ENCODE data around the gene KCTD19.

KCTD19 gene

DNA sequence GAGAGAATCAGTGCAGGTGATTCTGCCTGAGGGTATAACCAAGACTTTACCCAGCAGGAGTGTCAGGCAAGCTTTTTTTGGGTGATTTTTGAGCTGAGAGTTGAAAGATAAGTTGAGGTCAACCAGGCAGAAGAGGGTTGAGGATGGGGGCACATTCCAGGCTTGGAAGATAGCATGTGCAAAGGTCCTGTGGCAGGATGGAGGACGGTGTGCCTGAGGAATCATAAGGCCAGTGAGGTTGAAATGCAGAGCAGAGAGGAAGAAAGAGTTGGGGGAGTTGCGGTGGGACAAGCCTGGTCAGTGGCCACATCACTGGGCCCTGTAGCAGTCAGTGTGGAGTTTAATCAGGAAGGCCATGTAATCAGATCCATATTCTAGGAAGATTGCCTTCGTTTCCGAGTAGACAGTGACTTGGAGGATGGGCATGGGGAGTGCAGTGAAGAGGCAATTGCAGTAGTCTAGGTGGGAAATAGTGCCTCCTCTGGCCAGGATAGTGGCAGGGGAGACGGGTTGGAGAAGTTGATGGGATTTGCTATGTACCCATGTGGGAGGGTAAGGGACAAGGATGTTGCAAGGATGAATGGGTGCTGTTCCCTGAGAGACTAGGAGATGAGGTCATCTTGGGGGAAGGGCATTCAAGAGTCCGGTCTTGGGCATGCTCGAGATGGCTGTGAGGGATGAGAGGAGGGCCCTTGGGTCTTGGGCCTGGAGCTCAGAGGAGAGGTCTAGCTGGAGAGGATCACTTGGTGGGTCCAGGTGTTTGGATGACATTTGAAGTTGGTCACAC, 43.3 kb downstream of the KCTD19 start:
- no peak for DNase-seq (ENCODE audit: low spot score)

DNA sequence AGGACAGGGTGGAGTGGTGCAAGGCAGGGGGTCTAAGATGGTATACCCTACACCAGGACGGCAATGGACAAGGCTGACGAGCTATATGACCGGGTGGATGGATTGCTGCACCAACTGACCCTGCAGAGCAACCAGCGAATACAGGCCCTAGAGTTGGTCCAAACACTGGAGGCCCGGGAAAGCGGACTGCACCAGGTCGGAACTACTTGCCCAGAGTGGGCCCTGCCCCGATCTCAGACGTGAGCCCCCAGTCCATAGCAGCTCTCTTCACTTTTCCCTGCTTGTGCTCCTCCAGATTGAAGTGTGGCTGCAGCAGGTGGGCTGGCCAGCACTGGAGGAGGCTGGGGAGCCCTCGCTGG, 44.1 kb downstream of the KCTD19 start:
- DNase-seq (ENCODE audit: low spot score): no peak

DNA sequence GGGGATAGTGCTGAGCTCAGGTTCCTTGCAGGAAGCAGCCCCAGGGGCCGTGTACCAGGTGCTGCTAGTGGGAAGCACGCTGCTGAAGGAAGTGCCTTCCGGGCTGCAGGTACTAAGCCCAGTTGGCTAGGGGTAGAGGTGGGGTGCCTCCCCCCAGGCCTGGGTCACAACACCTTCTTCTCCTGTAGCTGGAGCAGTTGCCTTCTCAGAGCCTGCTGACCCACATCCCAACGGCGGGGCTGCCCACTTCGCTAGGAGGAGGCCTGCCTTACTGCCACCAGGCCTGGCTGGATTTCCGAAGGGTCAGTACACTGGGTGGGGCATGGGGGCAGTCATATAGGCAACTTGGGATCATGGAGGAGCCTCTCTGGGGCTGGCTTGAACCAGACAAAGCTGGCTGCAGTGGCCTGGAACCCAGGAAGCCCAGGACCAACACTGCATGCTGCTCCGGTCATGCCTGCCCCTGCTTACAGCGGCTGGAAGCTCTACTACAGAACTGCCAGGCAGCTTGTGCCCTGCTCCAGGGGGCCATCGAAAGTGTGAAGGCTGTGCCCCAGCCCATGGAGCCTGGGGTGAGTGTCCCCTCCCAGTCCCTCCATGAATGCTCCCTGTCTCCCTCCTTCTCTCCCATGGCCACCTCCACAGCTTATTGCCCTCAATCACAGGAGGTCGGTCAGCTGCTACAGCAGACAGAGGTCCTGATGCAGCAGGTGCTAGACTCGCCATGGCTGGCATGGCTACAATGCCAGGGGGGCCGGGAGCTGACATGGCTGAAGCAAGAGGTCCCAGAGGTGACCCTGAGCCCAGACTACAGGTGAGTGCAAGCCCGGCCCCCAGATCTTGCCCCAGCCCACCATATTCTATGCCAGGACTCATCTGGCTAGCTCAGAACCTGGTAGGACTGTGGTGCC, 44.8 kb downstream of the KCTD19 start:
- DNase-seq (ENCODE audit: low spot score): no peak

DNA sequence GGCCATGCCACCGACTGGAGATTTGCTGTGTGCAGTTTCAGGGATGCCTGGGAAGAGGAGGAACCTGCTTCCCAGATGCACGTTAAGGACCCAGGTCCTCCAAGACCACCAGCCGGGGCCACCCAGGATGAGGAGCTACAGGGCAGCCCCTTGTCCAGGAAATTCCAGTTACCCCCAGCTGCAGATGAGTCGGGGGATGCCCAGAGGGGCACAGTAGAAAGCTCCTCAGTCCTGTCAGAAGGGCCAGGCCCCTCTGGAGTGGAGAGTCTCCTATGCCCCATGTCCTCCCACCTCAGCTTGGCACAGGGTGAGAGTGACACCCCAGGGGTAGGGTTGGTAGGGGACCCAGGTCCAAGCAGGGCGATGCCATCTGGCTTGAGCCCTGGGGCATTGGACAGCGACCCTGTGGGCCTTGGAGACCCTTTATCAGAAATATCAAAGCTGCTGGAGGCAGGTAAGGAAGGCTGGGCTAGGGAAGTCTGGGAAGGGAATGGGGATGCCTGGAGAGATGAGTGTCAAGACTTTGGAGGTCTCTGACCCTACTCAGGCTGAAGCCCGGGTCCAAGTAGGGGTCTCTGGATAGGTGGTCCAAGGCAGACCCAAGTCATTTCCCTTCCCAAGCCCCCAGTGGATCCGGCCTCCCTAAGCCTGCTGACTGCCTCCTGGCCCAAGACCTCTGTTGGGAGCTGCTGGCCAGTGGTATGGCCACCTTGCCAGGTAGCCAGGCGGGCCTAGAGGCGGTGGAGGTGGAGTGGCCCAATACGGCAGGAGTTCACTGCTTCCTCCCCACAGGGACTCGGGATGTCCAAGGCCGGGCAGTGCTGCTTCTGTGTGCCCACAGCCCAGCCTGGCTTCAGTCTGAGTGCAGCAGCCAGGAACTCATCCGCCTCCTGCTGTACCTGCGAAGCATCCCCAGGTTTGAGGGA, 46.2 kb downstream of the KCTD19 start:
- no peak for DNase-seq (ENCODE audit: low spot score)

- peak; percentile 86 for DNase-seq (ENCODE audit: low spot score)
Measured at GRCh38 chr16:67279296-67280089, 47.0 kb downstream of the KCTD19 start, which contains the start of gene PLEKHG4. Gene PLEKHG4, plus strand, starts transcription at chr16:67279532. Its CDS starts 513 bp downstream, at chr16:67280045.

DNA sequence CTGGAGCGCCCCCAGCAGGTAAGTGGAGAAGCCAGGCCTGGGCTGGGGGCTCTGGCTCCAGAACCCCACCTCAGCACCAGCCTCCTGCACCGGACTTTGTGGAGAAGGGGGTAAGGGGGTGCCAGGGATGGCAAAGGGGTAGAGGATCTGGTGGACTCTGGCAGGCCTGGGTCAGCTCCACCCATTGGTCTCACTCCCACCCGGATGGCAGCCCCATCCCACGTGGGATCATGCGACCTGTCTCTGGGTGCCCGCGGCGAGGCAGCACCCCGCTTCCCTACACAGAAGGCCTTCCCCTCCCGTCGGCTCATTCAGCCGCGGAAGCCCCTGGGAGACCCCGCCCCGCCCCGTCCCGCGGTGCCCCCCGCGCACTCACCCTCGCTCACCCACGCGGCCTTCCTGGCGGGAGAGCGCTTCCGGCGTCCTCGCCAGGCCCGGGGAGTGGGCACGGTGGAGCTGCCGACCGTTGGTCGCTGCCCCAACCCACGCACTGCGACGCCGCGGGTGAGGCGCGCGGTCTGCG, 47.7 kb downstream of the KCTD19 start:
- peak; percentile 32 for DNase-seq (ENCODE audit: low spot score)

- DNase-seq (ENCODE audit: low spot score): no peak
Measured at GRCh38 chr16:67277999-67278772, 48.4 kb downstream of the KCTD19 start.

DNA sequence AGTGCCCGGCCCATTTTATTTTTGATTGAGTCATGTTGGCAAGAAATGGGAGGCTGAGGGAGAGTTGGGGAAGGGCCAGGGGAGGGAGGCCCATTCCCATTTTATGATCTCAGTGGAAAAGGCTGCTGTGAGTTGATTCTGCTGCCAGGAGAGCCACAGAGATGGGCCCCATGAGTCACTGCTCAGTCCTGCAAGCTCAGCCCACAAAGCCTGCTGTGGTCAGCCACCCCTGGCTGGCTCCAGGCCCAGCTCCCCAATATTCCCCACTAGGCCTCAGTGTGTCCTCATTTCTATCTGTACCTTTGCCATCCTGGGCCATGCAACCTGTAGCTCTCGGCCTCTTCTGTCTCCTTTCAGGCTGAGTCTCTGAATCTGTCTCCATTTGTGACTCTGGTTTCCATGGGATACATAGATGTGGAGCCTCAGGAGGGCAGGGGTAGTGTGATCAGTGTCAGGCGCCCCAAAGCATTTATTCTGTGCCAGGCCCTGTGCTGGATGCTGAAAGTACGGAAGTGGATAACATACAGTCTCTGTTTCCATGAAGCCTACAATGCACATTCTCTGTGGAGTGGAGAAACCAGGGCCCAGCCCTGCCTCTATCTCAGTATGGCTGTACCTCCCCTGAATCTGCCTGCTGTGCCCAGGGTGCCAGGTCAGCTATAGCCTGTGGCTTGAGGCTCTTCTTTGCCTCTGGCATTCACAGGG, 49.1 kb downstream of the KCTD19 start:
- DNase-seq (ENCODE audit: low spot score): no peak

DNA sequence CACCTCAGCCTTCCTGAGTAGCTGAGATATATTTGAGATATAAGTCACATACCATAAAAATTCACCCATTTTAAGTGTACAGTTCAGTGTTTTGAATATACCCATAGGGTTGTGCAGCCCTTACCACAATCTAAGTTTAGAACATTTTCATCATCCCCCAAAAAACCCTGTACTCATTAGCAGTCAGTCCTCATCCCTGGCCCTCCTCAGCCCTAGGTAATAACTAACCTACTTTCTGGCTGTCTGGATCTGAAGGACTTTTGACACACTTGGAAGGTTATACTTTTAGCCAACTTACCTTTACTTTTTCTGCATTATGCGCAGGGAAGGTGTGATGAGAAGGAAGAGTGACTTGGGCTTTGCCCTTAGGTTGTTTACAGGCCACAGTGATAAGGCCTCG, 51.2 kb downstream of the KCTD19 start:
- no peak for DNase-seq (ENCODE audit: low spot score)

- no peak for DNase-seq (ENCODE audit: low spot score)
Measured at GRCh38 chr16:67271446-67271845, 55.1 kb downstream of the KCTD19 start.

DNA sequence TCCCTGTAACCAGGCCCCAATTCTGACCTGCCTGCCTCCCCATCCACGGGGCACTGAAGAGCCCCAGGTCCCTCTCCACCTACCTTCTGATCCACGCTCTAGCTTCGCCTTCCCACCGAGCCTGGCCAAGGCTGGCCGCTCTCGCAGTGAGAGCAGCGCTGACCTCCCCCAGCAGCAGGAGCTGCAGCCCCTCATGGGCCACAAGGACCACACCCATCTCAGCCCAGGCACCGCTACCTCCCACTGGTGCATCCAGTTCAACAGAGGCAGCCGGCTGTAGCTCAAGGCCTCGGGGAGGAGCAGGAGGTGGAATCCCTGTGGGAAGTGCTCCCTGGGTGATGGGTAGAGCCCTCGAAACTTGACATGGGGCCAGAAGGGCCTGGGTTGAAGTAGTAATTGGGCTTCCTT, 55.6 kb downstream of the KCTD19 start:
- no peak for DNase-seq (ENCODE audit: low spot score)

DNA sequence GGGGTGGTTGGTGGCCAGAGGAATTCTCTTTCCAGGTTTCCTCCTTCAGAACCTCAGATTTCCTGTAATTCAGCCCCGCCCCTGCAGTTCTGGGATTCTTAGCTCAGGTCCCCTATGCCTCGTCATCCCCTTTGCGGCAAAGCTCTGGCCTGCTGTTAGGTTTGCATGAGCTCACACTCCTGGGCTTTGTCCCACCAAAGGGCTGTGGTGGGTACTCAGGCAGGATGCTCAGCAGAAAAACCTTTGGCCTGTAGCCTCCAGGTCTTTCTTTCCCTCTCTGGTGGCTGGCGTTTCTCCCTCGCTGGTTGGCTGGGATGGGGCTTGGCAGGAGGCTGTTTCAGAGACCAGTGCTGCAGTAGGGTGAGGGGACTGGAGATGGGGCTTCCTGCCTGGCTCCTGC, 56.8 kb downstream of the KCTD19 start:
- no peak for DNase-seq (ENCODE audit: low spot score)

GRCh38 chr16:67268136-67268579, 58.4 kb downstream of the KCTD19 start:
- DNase-seq (ENCODE audit: low spot score): no peak

DNA sequence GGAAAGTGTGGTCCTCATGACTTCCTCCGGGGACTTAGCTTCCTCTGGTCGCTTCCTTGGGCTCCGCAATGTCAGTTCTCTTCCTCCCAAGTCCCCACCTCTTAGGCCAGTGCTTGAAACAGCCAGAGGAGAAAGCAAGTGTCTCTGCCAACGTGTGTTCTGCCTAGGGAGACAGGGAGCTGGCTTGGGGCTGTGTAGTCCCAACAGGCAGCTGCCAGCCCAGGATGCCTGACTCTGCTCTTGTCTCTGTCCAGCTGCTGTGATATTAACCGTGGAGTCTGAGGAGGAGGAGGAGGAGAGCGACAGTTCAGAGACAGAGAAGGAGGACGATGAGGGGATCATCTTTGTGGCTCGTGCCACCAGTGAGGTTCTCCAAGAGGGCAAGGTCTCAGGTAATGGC, 60.7 kb downstream of the KCTD19 start:
- DNase-seq (ENCODE audit: low spot score): no peak

DNA sequence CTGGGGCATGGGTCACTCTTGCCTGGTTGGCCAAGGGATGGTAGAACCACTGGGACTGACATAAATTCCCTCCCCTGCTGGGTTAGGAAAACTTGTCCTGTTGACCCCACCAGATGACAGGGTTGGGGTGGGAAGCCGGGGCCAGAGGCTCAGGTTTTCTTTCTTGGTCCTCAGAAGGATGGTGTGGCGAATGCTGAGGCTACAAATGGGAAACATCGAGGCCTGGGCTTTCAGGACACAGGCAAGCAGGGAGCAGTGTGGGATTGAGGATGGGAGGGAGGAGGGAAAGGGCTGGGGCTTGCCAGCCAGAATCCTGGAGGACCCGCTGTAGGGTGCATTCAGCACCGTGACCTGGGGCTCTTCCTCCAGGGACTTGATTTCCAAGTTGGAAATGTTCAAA, 61.7 kb downstream of the KCTD19 start:
- no peak for DNase-seq (ENCODE audit: low spot score)

GRCh38 chr16:67264277-67264676, 62.3 kb downstream of the KCTD19 start:
- no peak for DNase-seq (ENCODE audit: low spot score)

DNA sequence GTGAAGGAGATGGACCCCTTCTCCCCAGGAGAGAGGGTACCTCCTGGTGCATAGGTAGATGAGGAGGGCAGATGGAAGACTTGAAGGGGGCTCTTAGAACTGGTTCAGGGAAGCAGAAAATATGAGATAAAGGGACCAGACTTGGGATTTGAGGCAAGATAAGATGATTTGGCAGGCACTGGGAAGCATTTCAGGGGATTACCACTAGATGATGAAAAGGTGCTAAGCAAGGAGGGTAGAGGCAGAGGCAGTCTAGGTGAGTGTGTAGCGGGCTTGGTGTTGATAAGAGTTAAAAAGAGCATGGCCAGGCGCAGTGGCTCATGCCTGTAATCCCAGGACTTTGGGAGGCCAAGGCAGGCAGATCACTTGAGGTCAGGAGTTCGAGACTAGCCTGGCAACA, 63.3 kb downstream of the KCTD19 start:
- no peak for DNase-seq (ENCODE audit: low spot score)

GRCh38 chr16:67260426-67261063, 66.0 kb downstream of the KCTD19 start:
- no peak for DNase-seq (ENCODE audit: low spot score)

GRCh38 chr16:67259705-67260104, 66.8 kb downstream of the KCTD19 start:
- no peak for DNase-seq (ENCODE audit: low spot score)
